Left lung (tissue), 10 donors: ENCODE data around the gene CDRT4. TPM values are rescaled to one million over a fixed set of nuclear protein-coding genes. Genes with fewer than 3 reads are reported as not detected.

Experiments used
- ATAC-seq: fragments of 200-7000 bp; cut with Tn5 transposase; one replicate; pipeline ENCODE4 v1.9.1; 2020; ENCODE audit warnings: moderate library complexity
- DNase-seq, 4 donors: peaks; one replicate each; pipeline ENCODE4 v3.0.0-alpha.2; 2013 to 2020
- H3K27ac ChIP-seq, 2 donors: fragments of 200-600 bp; sonication (generic) in 1 of 2; one replicate each; pipeline versions ENCODE4 v1.5.0 to v1.8.0; 2020 to 2021
- H3K27me3 ChIP-seq, 2 donors: fragments of 200-600 bp; sonication (generic) in 1 of 2; one replicate each; pipeline versions ENCODE4 v1.5.0 to v1.8.0; 2020 to 2021
- H3K36me3 ChIP-seq, 2 donors: fragments of 200-600 bp; sonication (generic) in 1 of 2; one replicate each; pipeline versions ENCODE4 v1.5.0 to v1.8.0; 2020 to 2021
- H3K4me1 ChIP-seq, 2 donors: fragments of 200-600 bp; one replicate each; pipeline ENCODE4 v1.8.0; 2021
- H3K4me3 ChIP-seq, 2 donors: fragments of 200-600 bp; sonication (generic) in 1 of 2; one replicate each; pipeline versions ENCODE4 v1.5.0 to v1.8.0; 2020 to 2021; ENCODE audit warnings: mild to moderate bottlenecking in 1 of 2
- H3K9me3 ChIP-seq, 2 donors: fragments of 200-600 bp; sonication (generic) in 1 of 2; one replicate each; pipeline versions ENCODE4 v1.5.0 to v1.8.0; 2020 to 2021
- intact Hi-C, 2 donors: fragments of 100-400 bp; cut with DNase I; formaldehyde crosslinking; loops; one replicate each; pipeline versions ENCODE4 v1.11.2 to v1.14.2; 2022
- polyA plus RNA-seq, 6 donors: library from polyadenylated mRNA; unstranded; fragments of 120-200 nt; gene quantifications; one replicate each; pipeline ENCODE4 v1.2.1, GENCODE V29; 2013; ENCODE audit not compliant: insufficient read length in 6 of 6
- total RNA-seq, 2 donors: library from RNA; stranded (reverse); fragmentation: NEBNext Ultra II Directional; extraction: Animal tissue kit (Norgen Biotek cat#: 25700); gene quantifications; one replicate each; pipeline ENCODE4 v1.2.1, GENCODE V29; 2021
- TF ChIP-seq, protein P1 (sequence below), 2 donors: fragments of 200-600 bp; sonication (generic) in 1 of 2; IDR thresholded peaks; one replicate each; pipeline versions ENCODE4 v1.5.0 to v1.8.0; 2021; ENCODE audit warnings: antibody characterized with exemption in 2 of 2
- donor health status: DM: no; HTN: yes; CAD: no.
- donor health status: DM: no; HTN: no; CAD: no.

The CDRT4 gene
- total and polyA plus RNA-seq, 8 donors = 2.7 to 24.9 (median 17.8) TPM

DNA sequence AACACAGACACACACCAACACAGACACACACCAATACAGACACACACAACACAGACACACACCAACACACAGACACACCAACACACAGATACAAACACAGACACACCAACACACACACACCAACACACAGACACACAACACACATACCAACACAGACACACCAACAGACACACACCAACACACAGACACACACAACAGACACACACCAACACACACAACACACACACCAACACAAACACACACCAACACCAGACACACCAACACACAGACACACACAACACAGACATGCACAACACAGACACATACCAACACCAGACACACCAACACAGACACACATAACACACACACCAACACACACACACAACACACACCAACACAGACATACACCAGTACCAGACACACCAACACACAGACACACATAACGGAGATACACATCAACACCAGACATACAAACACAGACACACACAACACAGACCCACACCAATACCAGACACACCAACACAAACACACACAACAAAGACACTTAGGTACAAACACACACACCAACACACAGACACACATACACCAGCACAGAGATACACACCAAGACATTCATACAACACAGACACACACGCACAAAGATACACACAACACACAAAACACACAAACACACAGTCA, 2.2 kb downstream of the CDRT4 start:
- Histone ChIP-seq H3K4me3 (no peak overlapping the region), H3K27me3 (no peaks in the 10 kb centered on the region), H3K9me3 (no peaks in the 10 kb centered on the region), H3K4me1 (peaks cover 12 to 14% of the 10 kb centered on the region in 2 donors), H3K36me3 (no peaks in the 10 kb centered on the region), H3K27ac (no peak overlapping the region)
- DNase-seq (no peak), ATAC-seq (no peak)
- TF ChIP-seq, protein P1, sequence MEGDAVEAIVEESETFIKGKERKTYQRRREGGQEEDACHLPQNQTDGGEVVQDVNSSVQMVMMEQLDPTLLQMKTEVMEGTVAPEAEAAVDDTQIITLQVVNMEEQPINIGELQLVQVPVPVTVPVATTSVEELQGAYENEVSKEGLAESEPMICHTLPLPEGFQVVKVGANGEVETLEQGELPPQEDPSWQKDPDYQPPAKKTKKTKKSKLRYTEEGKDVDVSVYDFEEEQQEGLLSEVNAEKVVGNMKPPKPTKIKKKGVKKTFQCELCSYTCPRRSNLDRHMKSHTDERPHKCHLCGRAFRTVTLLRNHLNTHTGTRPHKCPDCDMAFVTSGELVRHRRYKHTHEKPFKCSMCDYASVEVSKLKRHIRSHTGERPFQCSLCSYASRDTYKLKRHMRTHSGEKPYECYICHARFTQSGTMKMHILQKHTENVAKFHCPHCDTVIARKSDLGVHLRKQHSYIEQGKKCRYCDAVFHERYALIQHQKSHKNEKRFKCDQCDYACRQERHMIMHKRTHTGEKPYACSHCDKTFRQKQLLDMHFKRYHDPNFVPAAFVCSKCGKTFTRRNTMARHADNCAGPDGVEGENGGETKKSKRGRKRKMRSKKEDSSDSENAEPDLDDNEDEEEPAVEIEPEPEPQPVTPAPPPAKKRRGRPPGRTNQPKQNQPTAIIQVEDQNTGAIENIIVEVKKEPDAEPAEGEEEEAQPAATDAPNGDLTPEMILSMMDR (IDR thresholded peaks at IDR 0.05) = no peak
- intact Hi-C loops = no loop called here

DNA sequence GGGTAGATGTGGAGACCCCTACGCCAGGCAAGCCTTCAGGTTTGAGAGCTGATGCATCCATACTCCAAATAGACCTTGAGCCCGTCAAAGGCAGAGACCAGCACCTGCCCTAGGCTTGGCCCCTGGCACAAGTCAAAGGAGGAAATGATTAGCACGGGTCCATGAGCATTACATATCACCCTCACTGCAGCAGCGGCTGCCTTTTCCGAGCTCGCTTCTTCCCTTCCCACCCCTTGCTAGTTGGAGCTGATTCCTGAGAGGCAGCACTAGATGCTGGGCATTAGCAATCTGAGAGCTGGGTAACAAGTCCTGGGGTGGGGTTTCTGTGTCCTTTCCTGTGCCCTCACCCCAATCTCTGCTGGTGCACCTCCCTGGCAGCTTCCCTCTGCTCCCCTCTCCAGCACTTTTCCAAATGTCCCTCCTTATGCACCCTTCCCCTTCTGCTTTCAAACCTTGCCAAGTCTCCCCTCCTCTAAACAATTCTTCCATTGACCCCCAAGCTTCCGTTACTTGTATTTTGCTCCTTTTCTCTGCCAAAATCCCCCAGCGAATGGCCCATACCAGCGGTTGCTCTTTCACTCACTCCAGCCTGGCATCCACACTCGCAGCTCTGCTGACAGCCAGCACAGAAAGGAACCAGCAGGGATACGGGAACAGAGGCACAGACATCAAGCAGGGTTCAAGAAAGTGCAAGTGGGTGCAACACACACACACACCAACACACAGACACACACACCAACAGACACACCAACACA, 3.0 kb downstream of the CDRT4 start:
- DNase-seq (peak in 2 of 4 donors; percentile 27 to 36), ATAC-seq (peak; percentile 32)
- H3K27ac ChIP-seq = peak overlapping the region in 1 of 2 donors; percentile 54
- peaks cover 12 to 14% of the 10 kb centered on the region in 2 donors for H3K4me1 ChIP-seq
- no peak overlapping the region for H3K4me3 ChIP-seq
- H3K27me3 ChIP-seq = no peaks in the 10 kb centered on the region
- H3K36me3 ChIP-seq = no peaks in the 10 kb centered on the region
- intact Hi-C loops = no loop called here
- TF ChIP-seq, protein P1 (IDR thresholded peaks at IDR 0.05) = no peak
- no peaks in the 10 kb centered on the region for H3K9me3 ChIP-seq

DNA sequence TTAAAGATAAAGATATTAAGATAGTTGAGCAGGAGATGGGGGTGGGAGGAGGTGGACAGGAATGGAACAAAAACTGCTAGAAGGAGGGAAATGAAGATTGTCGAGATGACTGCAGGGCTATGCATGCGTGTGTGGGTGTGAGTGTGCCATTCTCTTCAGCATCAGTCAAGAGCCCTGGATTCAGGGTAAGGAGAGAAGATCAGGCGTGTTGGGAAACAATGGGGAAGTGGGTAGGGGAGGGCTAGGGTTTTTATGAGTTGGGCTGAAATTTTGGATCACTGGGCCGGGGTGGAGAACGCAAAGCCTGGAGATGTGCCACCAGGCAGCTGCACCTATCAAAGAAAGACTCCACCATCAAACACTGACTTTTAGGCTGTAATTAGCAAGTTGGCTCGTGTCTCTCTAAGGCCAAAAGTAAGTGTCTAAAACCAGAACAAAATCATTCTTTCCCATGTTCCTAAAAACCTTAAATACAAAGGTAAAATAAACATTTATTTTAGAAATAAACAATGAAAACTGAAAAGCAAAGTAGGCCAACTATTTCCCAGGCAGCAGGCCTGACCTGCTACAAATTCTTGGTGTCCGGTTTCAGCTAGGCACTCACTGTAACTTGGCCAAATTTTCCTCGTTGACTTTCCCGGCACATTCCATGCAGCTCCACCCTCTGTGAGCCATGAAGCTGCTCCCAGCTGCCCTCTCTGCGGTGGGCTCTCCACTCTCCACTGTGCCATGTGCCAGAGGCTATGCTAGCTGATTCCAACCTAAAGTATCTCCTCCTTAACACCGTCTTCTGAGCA, 4.2 kb downstream of the CDRT4 start:
- Histone ChIP-seq H3K9me3 (no peaks in the 10 kb centered on the region), H3K36me3 (no peaks in the 10 kb centered on the region), H3K4me1 (peaks cover 12 to 14% of the 10 kb centered on the region in 2 donors), H3K4me3 (no peak overlapping the region), H3K27me3 (no peaks in the 10 kb centered on the region), H3K27ac (peak overlapping the region; percentile 13 to 54)
- DNase-seq (peak in 3 of 4 donors; percentile 44 to 79 (median 60)), ATAC-seq (peak; percentile 86)
- TF ChIP-seq, protein P1 (IDR thresholded peaks at IDR 0.05) = no peak
- intact Hi-C loops = no loop called here

DNA sequence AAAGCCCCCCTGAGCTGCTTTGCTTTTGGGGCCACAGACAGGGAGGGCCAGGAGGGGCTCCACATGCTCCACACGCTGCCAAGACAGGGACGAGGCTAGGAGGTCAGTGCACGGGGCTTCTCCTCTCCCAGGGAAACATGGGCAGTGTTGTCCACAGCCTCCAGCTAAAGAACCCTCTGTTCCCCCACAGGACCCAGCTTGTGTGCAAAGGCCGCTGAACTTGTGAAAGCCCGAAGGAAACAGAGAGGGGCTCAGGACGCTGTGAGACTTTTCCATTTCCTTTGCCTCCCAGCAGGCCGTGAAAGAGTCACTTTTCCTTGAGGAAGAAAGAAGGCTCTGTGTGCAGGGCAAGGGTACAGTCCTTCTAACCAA, 9.7 kb downstream of the CDRT4 start:
- DNase-seq (no peak), ATAC-seq (peak; percentile 12)
- intact Hi-C loops = no loop called here
- H3K4me3 ChIP-seq = no peak overlapping the region
- no peaks in the 10 kb centered on the region for H3K27me3 ChIP-seq
- H3K4me1 ChIP-seq = peaks cover 0 to 15% of the 10 kb centered on the region in 2 donors
- peaks cover 0 to 8% of the 10 kb centered on the region in 2 donors for H3K9me3 ChIP-seq
- peaks cover 0 to under 1% of the 10 kb centered on the region in 2 donors for H3K36me3 ChIP-seq
- peak overlapping the region; percentile 37 to 73 for H3K27ac ChIP-seq
- TF ChIP-seq, protein P1 (IDR thresholded peaks at IDR 0.05) = no peak
